ENCODE data around the gene RABGAP1L. TPM values are rescaled to one million over a fixed set of nuclear protein-coding genes. Genes with fewer than 3 reads are reported as not detected.

RABGAP1L gene
- total and polyA plus RNA-seq, 2 of the 8 experiments (the other 6 are each of a cell fraction or from before 2014, with no cell fraction given) = 33.3 to 156 TPM

- FAIRE-seq = no peak
- H2BK15ac ChIP-seq (ENCODE audit: low read length) = no peak overlapping the region
These were observed 418.4 kb downstream of the RABGAP1L start for GRCh38 chr1:174577681-174578080.

More at GRCh38 chr1:174577681-174578080, 418.4 kb downstream of the RABGAP1L start:
- Histone ChIP-seq H3K56ac (replicated peaks; ENCODE audit: insufficient read length, low read depth, low read length) (no peak overlapping the region), H3K18ac (ENCODE audit: extremely low read depth, low read length) (no peak overlapping the region), H3K23ac (ENCODE audit: insufficient read length) (no peak overlapping the region), H3K9me3 (ENCODE audit: insufficient read depth in 2 of 2, low read depth in 1 of 2, low read length in 1 of 2) (peaks cover 4 to 7% of the 10 kb centered on the region in 2 experiments; a peak in 3 of 4 replicates), H3K27me3 (replicated peaks in 1 of 4; ENCODE audit: control insufficient read depth in 3 of 4, extremely low read depth in 1 of 4, insufficient read depth in 3 of 4, low read length in 3 of 4) (no peaks in the 10 kb centered on the region), H3K27ac (ENCODE audit: low read depth, low read length) (no peak overlapping the region), H3K23me2 (ENCODE audit: low read depth, low read length) (no peaks in the 10 kb centered on the region), H3K4me3 (ENCODE audit: extremely low read depth in 1 of 4, insufficient read depth in 2 of 4, low read depth in 3 of 4, low read length in 4 of 4) (no peak overlapping the region), H2BK5ac (ENCODE audit: low read depth, low read length) (no peak overlapping the region), H2AK5ac (ENCODE audit: low read depth, low read length) (no peak overlapping the region), H4K8ac (ENCODE audit: extremely low read depth, insufficient read depth, low read length) (no peak overlapping the region), H3K9ac (replicated peaks in 1 of 4; ENCODE audit: extremely low read depth in 1 of 4, low read depth in 3 of 4, low read length in 3 of 4) (no peak overlapping the region), H3K36me3 (ENCODE audit: control insufficient read depth in 2 of 4, insufficient read depth in 4 of 4, low read length in 3 of 4) (no peaks in the 10 kb centered on the region), H3K4ac (replicated peaks; ENCODE audit: insufficient read length, low read depth, low read length) (no peak overlapping the region), H3K4me1 (replicated peaks in 1 of 4; ENCODE audit: control insufficient read depth in 3 of 4, insufficient read depth in 4 of 4, low read length in 3 of 4) (no peaks in the 10 kb centered on the region), H3K4me2 (ENCODE audit: insufficient read depth in 1 of 2, low read depth in 2 of 2, low read length in 2 of 2) (no peak overlapping the region), H2AFZ (ENCODE audit: low read length) (no peak overlapping the region), H3K79me2 (ENCODE audit: control insufficient read depth in 1 of 2, insufficient read depth in 2 of 2, low read length in 2 of 2) (no peaks in the 10 kb centered on the region), H2BK120ac (replicated peaks; ENCODE audit: low read depth, low read length) (no peak overlapping the region), H4K91ac (replicated peaks; ENCODE audit: insufficient read length, low read length) (no peak overlapping the region), H3K79me1 (ENCODE audit: low read depth, low read length) (no peaks in the 10 kb centered on the region), H2BK12ac (ENCODE audit: low read depth, low read length) (no peak overlapping the region), H4K20me1 (replicated peaks in 1 of 2; ENCODE audit: control insufficient read depth in 1 of 2, insufficient read depth in 2 of 2, low read length in 2 of 2) (no peaks in the 10 kb centered on the region), H3K14ac (ENCODE audit: insufficient read length) (no peak overlapping the region), H2BK20ac (ENCODE audit: low read length) (no peak overlapping the region), H4K5ac (ENCODE audit: insufficient read length, low read depth, low read length) (no peak overlapping the region)
- ChIA-PET POLR2A (ENCODE audit: partially characterized antibody) (no interaction called here), CTCF (ENCODE audit: partially characterized antibody) (no interaction called here)
- TF ChIP-seq JUN (IDR thresholded peaks at IDR 0.05; ENCODE audit: low read depth, low read length) (no peak), BCL11A (IDR thresholded peaks at IDR 0.05; ENCODE audit: low read depth in 2 of 2, low read length in 2 of 2) (no peak), GABPA (IDR thresholded peaks at IDR 0.05; ENCODE audit: borderline replicate concordance, insufficient read depth, low read length) (no peak), EP300 (IDR thresholded peaks at IDR 0.05; ENCODE audit: borderline replicate concordance in 1 of 2, low read depth in 2 of 2, low read length in 2 of 2) (no peak), SP1 (IDR thresholded peaks at IDR 0.05; ENCODE audit: low read depth, low read length) (no peak), CTBP2 (IDR thresholded peaks at IDR 0.05; ENCODE audit: borderline replicate concordance, insufficient read depth, insufficient read length, low read length) (no peak), CBX8 (IDR thresholded peaks at IDR 0.05; ENCODE audit: borderline replicate concordance, low read depth, low read length) (no peak), TAF1 (IDR thresholded peaks at IDR 0.05; ENCODE audit: low read depth, low read length) (no peak), GTF2F1 (IDR thresholded peaks at IDR 0.05; ENCODE audit: borderline replicate concordance, low read depth, low read length) (no peak), CTCF (IDR thresholded peaks at IDR 0.05; ENCODE audit: control extremely low read depth in 1 of 3, insufficient read depth in 1 of 3, low read depth in 1 of 3, low read length in 3 of 3) (no peak)
- no peak for DNase-seq (ENCODE audit: low read depth in 1 of 2, low spot score in 2 of 2)

Measured in H1 (cell line).